Skin of body (tissue), 2 donors: ENCODE results near the gene TSPAN17. TPM values are rescaled to one million over a fixed set of nuclear protein-coding genes. Genes with fewer than 3 reads are reported as not detected.

Experiments used
- DNase-seq: peaks from one replicate; lab custom pipeline; 2025; lab: John Stamatoyannopoulos, UW
- total RNA-seq: library from RNA; depleted of rRNA; stranded (reverse); fragments of >200 nt; gene quantifications from one replicate; pipeline ENCODE4 v1.2.3, GENCODE V29; 2014

TSPAN17 gene
- total RNA-seq, 1 donor from 2014 or later, result 16.6 TPM

- DNase-seq, result no peak
Observed at GRCh38 chr5:176639981-176640380, 7.3 kb upstream of the TSPAN17 start.

- DNase-seq, result no peak
Observed at GRCh38 chr5:176640616-176641015, 6.7 kb upstream of the TSPAN17 start.

- no peak for DNase-seq
Observed at GRCh38 chr5:176642675-176643490, 4.4 kb upstream of the TSPAN17 start.

- DNase-seq, result no peak
Observed at GRCh38 chr5:176643491-176644219, 3.6 kb upstream of the TSPAN17 start.

- DNase-seq, result no peak
Observed at GRCh38 chr5:176644294-176644693, 3.0 kb upstream of the TSPAN17 start.

- DNase-seq, result no peak
Observed at GRCh38 chr5:176644878-176645670, 2.2 kb upstream of the TSPAN17 start.

- no peak for DNase-seq
Observed at GRCh38 chr5:176646049-176646706, 1.1 kb upstream of the TSPAN17 start.

- DNase-seq, result no peak
Observed at GRCh38 chr5:176646707-176647029, 616 bp upstream of the TSPAN17 start.

- DNase-seq, result no peak
Observed at GRCh38 chr5:176647843-176648473, 674 bp downstream of the TSPAN17 start.

GRCh38 chr5:176648474-176649194 lies 1.4 kb downstream of the TSPAN17 start:
- DNase-seq, result no peak

- DNase-seq, result no peak
Observed at GRCh38 chr5:176650354-176650884, 3.1 kb downstream of the TSPAN17 start.

- DNase-seq, result no peak
Observed at GRCh38 chr5:176651472-176651980, 4.2 kb downstream of the TSPAN17 start.

- no peak for DNase-seq
Observed at GRCh38 chr5:176652136-176652535, 4.9 kb downstream of the TSPAN17 start.

- no peak for DNase-seq
Observed at GRCh38 chr5:176653401-176654385, 6.4 kb downstream of the TSPAN17 start.

GRCh38 chr5:176654856-176655255 lies 7.6 kb downstream of the TSPAN17 start:
- no peak for DNase-seq

GRCh38 chr5:176656467-176656990 lies 9.2 kb downstream of the TSPAN17 start:
- DNase-seq, result no peak

- DNase-seq, result peak; percentile 42
Observed at GRCh38 chr5:176658007-176658599, 10.8 kb downstream of the TSPAN17 start.
